Adrenal gland (tissue), 12 donors: Measurements from ENCODE around the gene KIRREL3. TPM values are rescaled to one million over a fixed set of nuclear protein-coding genes. Genes with fewer than 3 reads are reported as not detected.

ENCODE experiments used
- DNase-seq, 7 donors: peaks; one replicate each; pipeline ENCODE4 v3.0.0-alpha.2; 2019 to 2020
- H3K27ac ChIP-seq, 5 donors: fragments of 200-600 bp; sonication (generic) in 4 of 5; 1 replicate in 3 of 5; 2 replicates in 2 of 5; pipeline versions ENCODE4 v1.5.1 to v1.8.0; 2016 to 2020; ENCODE audit warnings: mild to moderate bottlenecking in 1 of 5
- H3K27me3 ChIP-seq: fragments of 200-600 bp; 2 replicates; pipeline ENCODE4 v1.8.0; 2021
- H3K36me3 ChIP-seq, 2 donors: fragments of 200-600 bp; replicated peaks in 1 of 2; 1 replicate in 1 of 2; 2 replicates in 1 of 2; pipeline versions ENCODE4 v1.5.1 to v1.8.0; 2018 to 2022
- H3K4me1 ChIP-seq, 2 donors: fragments of 200-600 bp; replicated peaks in 1 of 2; 1 replicate in 1 of 2; 2 replicates in 1 of 2; pipeline versions ENCODE4 v1.5.1 to v1.8.0; 2018 to 2021
- H3K4me3 ChIP-seq, 4 donors: fragments of 200-600 bp; sonication (generic) in 3 of 4; one replicate each; pipeline ENCODE4 v1.5.1; 2016 to 2018
- H3K9me3 ChIP-seq, 3 donors: fragments of 200-600 bp; sonication (generic) in 1 of 3; replicated peaks in 1 of 3; 1 replicate in 2 of 3; 2 replicates in 1 of 3; pipeline versions ENCODE4 v1.5.1 to v1.8.0; 2016 to 2021
- CTCF ChIP-seq, 6 experiments: fragments of 450-650 bp in 4 of 6; fragments of 200-600 bp in 2 of 6; sonication (generic) in 1 of 6; IDR thresholded peaks; 1 replicate in 5 of 6; 2 replicates in 1 of 6; pipeline versions ENCODE4 v1.5.1 to v1.8.0; 2016 to 2021; ENCODE audit warnings: antibody characterized with exemption in 6 of 6, mild to moderate bottlenecking in 2 of 6, moderate library complexity in 1 of 6
- POLR2A ChIP-seq, 2 donors: fragments of 450-650 bp; IDR thresholded peaks; one replicate each; pipeline ENCODE4 v1.6.1; 2017; ENCODE audit warnings: antibody characterized with exemption in 2 of 2, mild to moderate bottlenecking in 2 of 2, moderate library complexity in 1 of 2
- WGBS, 4 donors: extraction: QIAGEN DNeasy Blood & Tissue Kit in 2 of 4; methylation state at CpG; one replicate each; pipeline versions ENCODE4 v1.1.5 to v1.1.7; 2013 to 2017; 5-methylcytosine and 5-hydroxymethylcytosine counted together
- intact Hi-C, 2 donors: fragments of 100-400 bp; cut with DNase I; formaldehyde crosslinking; loops; one replicate each; pipeline versions ENCODE4 v1.14.1 to v1.15.0; 2022 to 2023
- polyA plus RNA-seq, 3 donors: library from polyadenylated mRNA; stranded (reverse); fragments of 200-250 nt in 2 of 3; fragments of 350-450 nt in 1 of 3; fragmentation: Illumina TruSeq in 1 of 3; extraction: RNeasy Lipid Tissue Mini Kit (QIAGEN cat#74804) in 1 of 3; gene quantifications; one replicate each; pipeline ENCODE4 v1.2.3, GENCODE V29; 2013 to 2014
- total RNA-seq, 9 donors: library from RNA; depleted of rRNA in 4 of 9; stranded (reverse); fragments of >200 nt in 4 of 9; fragments of 120-200 nt in 1 of 9; fragmentation: NEBNext Ultra II Directional in 1 of 9; extraction: Animal tissue kit (Norgen Biotek cat#: 25700) in 1 of 9; gene quantifications; one replicate each; pipeline versions ENCODE4 v1.1.0 to v1.2.4, GENCODE V29; 2013 to 2023
- donor health status: healthy with polysubstance abuse.
- donor health status: Bipolar disorder and iron deficiency.
- donor health status: DM: yes; HTN: yes; CAD: no.
- donor health status: DM: no; HTN: no; CAD: no.
- donor health status: DM: no; HTN: no; CAD: no.
- donor health status: DM: yes; HTN: yes; CAD: no.

The KIRREL3 gene
- total and polyA plus RNA-seq, 12 donors: 0.07 to 4.1 (median 0.64) TPM; not detected in 1

- Histone ChIP-seq H3K27ac (no peak overlapping the region), H3K9me3 (no peaks in the 10 kb centered on the region), H3K4me3 (no peak overlapping the region), H3K36me3 (no peaks in the 10 kb centered on the region), H3K4me1 (no peaks in the 10 kb centered on the region), H3K27me3 (peaks cover 4% of the 10 kb centered on the region)
- intact Hi-C loops: no loop called here
- WGBS, 4 donors: 63 to 75% (median 71%) methylated on average over 4 of the region's 4 CpGs
- TF ChIP-seq POLR2A (IDR thresholded peaks at IDR 0.05) (no peak), CTCF (IDR thresholded peaks at IDR 0.05) (no peak)
- no peak for DNase-seq
These were observed 502.9 kb downstream of the KIRREL3 start for GRCh38 chr11:126497581-126498122.

- H3K27me3 ChIP-seq: no peaks in the 10 kb centered on the region
- no peaks in the 10 kb centered on the region for H3K9me3 ChIP-seq
- no peak for DNase-seq
- no peak overlapping the region for H3K27ac ChIP-seq
- intact Hi-C loops: no loop called here
- H3K36me3 ChIP-seq: no peaks in the 10 kb centered on the region
- TF ChIP-seq CTCF (IDR thresholded peaks at IDR 0.05) (no peak), POLR2A (IDR thresholded peaks at IDR 0.05) (no peak)
- H3K4me1 ChIP-seq: no peaks in the 10 kb centered on the region
- H3K4me3 ChIP-seq: no peak overlapping the region
- WGBS, 4 donors: 82 to 90% (median 89%) methylated on average over 7 to 8 of the region's 8 CpGs
These were observed 503.8 kb downstream of the KIRREL3 start for GRCh38 chr11:126496576-126497337.

GRCh38 chr11:126495281-126496220 lies 505.0 kb downstream of the KIRREL3 start:
- Histone ChIP-seq H3K36me3 (no peaks in the 10 kb centered on the region), H3K9me3 (no peaks in the 10 kb centered on the region), H3K27ac (no peak overlapping the region), H3K4me1 (no peaks in the 10 kb centered on the region), H3K4me3 (no peak overlapping the region), H3K27me3 (no peaks in the 10 kb centered on the region)
- no peak for DNase-seq
- 83 to 88% (median 87%) methylated on average over 12 to 13 of the region's 13 CpGs for WGBS, 4 donors
- no peak for TF ChIP-seq CTCF (IDR thresholded peaks at IDR 0.05)
- TF ChIP-seq POLR2A (IDR thresholded peaks at IDR 0.05): no peak
- intact Hi-C loops: no loop called here

GRCh38 chr11:126494831-126495230 lies 505.7 kb downstream of the KIRREL3 start:
- WGBS, 4 donors: 86 to 89% (median 88%) methylated on average over 9 to 10 of the region's 10 CpGs
- no peak for DNase-seq

More at GRCh38 chr11:126494831-126495230, 505.7 kb downstream of the KIRREL3 start:
- Histone ChIP-seq H3K4me1 (no peaks in the 10 kb centered on the region), H3K27me3 (no peaks in the 10 kb centered on the region), H3K9me3 (no peaks in the 10 kb centered on the region), H3K4me3 (no peak overlapping the region), H3K27ac (no peak overlapping the region), H3K36me3 (no peaks in the 10 kb centered on the region)
- intact Hi-C loops: no loop called here
- TF ChIP-seq POLR2A (IDR thresholded peaks at IDR 0.05) (no peak), CTCF (IDR thresholded peaks at IDR 0.05) (no peak)
